ENCODE measurements around the gene RRAS. TPM values are rescaled to one million over a fixed set of nuclear protein-coding genes. Genes with fewer than 3 reads are reported as not detected.

RRAS gene
- 22.8 and 34.9 TPM in 2 replicates for total RNA-seq

GRCh38 chr19:49640113-49640898, at the start of gene RRAS:
RRAS (minus strand) TSS chr19:49640143; CDS start chr19:49640098, 45 bp downstream.

GRCh38 chr19:49689133-49690078, 49.5 kb upstream of the RRAS start, which contains the start of gene ADM5:
ADM5 (plus strand) TSS chr19:49689594; CDS start chr19:49689838, 244 bp downstream.

GRCh38 chr19:49677231-49677900, 37.4 kb upstream of the RRAS start, which contains the start of gene PRMT1:
PRMT1 (plus strand) TSS chr19:49677271; CDS start chr19:49677281, 10 bp downstream.

GRCh38 chr19:49665351-49666119, 25.6 kb upstream of the RRAS start, which contains the start of the genes BCL2L12 and IRF3:
BCL2L12 (plus strand) TSS chr19:49665933; CDS start chr19:49666693, 760 bp downstream.
IRF3 (minus strand) TSS chr19:49665857; CDS start chr19:49664838, 1,019 bp downstream.

GRCh38 chr19:49641688-49642491, 1.9 kb upstream of the RRAS start, which contains the start of gene SCAF1:
SCAF1 (plus strand) TSS chr19:49642209; CDS start chr19:49645027, 2,818 bp downstream.

GRCh38 chr19:49590971-49591730, 48.8 kb downstream of the RRAS start, which contains the start of gene PRR12:
PRR12 (plus strand) TSS chr19:49591182; CDS start chr19:49591655, 473 bp downstream.

Other genes with a start within 250 kb of the RRAS start
- not detected in 2 replicates for gene PTH2, start 216.7 kb downstream of the RRAS start, total RNA-seq
- not detected in 2 replicates for gene GFY, start 214.8 kb downstream of the RRAS start, total RNA-seq
- gene SLC17A7, start 198.6 kb downstream of the RRAS start, total RNA-seq, result not detected in 2 replicates
- gene PIH1D1, start 188.3 kb downstream of the RRAS start, total RNA-seq, result 98.9 and 148 TPM in 2 replicates
- gene ALDH16A1, start 186.9 kb downstream of the RRAS start, total RNA-seq, result 23.7 and 48.0 TPM in 2 replicates
- gene FLT3LG, start 165.9 kb downstream of the RRAS start, total RNA-seq, result not detected in 2 replicates
- 6,353 and 8,609 TPM in 2 replicates for gene RPL13A, start 152.5 kb downstream of the RRAS start, total RNA-seq
- 5,302 and 8,401 TPM in 2 replicates for gene RPS11, start 143.7 kb downstream of the RRAS start, total RNA-seq
- gene FCGRT, start 127.5 kb downstream of the RRAS start, total RNA-seq, result 25.8 and 32.6 TPM in 2 replicates
- 1.7 and 1.9 TPM in 2 replicates for gene RCN3, start 112.1 kb downstream of the RRAS start, total RNA-seq
- 63.5 and 88.0 TPM in 2 replicates for gene NOSIP, start 59.6 kb downstream of the RRAS start, total RNA-seq
- 6.0 and 7.2 TPM in 2 replicates for gene PRRG2, start 58.8 kb downstream of the RRAS start, total RNA-seq
- gene PRR12, start 49.0 kb downstream of the RRAS start, total RNA-seq, result 0.96 and 2.1 TPM in 2 replicates
- gene SCAF1, start 2.1 kb upstream of the RRAS start, total RNA-seq, result 14.2 and 16.4 TPM in 2 replicates
- 98.1 and 111 TPM in 2 replicates for gene IRF3, start 25.7 kb upstream of the RRAS start, total RNA-seq
- 2.4 and 3.8 TPM in 2 replicates for gene BCL2L12, start 25.8 kb upstream of the RRAS start, total RNA-seq
- 264 and 577 TPM in 2 replicates for gene PRMT1, start 37.1 kb upstream of the RRAS start, total RNA-seq
- gene ADM5, start 49.5 kb upstream of the RRAS start, total RNA-seq, result 0.64 and 0.72 TPM in 2 replicates
- gene CPT1C, start 51.0 kb upstream of the RRAS start, total RNA-seq, result 1.4 and 1.9 TPM in 2 replicates
- not detected in 2 replicates for gene TSKS, start 123.2 kb upstream of the RRAS start, total RNA-seq
- gene AP2A1, start 126.9 kb upstream of the RRAS start, total RNA-seq, result 39.2 and 39.5 TPM in 2 replicates
- gene FUZ, start 173.1 kb upstream of the RRAS start, total RNA-seq, result 8.5 and 22.9 TPM in 2 replicates
- 14.0 and 15.6 TPM in 2 replicates for gene MED25, start 178.1 kb upstream of the RRAS start, total RNA-seq
- gene PTOV1, start 211.0 kb upstream of the RRAS start, total RNA-seq, result 24.7 and 38.1 TPM in 2 replicates
- gene PNKP, start 227.4 kb upstream of the RRAS start, total RNA-seq, result 31.5 and 34.7 TPM in 2 replicates
- 2.8 and 5.3 TPM in 2 replicates for gene AKT1S1, start 237.2 kb upstream of the RRAS start, total RNA-seq
- gene TBC1D17, start 237.6 kb upstream of the RRAS start, total RNA-seq, result 3.4 and 3.9 TPM in 2 replicates

Measured in tracheal epithelial cell (primary cell).